ENCODE measurements around the gene FBXO31. TPM values are rescaled to one million over a fixed set of nuclear protein-coding genes. Genes with fewer than 3 reads are reported as not detected.

The FBXO31 gene
- total and polyA plus RNA-seq, 2 of the 13 experiments (the other 11 are each of a cell fraction or from before 2014, with no cell fraction given), result 92.4 to 101 TPM

GRCh38 chr16:87414251-87414680 lies 30.7 kb upstream of the FBXO31 start:
- WGBS (ENCODE audit: low lambda C conversion rate), result 93% methylated on average over 24 of the region's 24 CpGs
- Histone ChIP-seq H3K36me3 (replicated peaks in 1 of 2; ENCODE audit: control insufficient read depth in 1 of 2, insufficient read depth in 2 of 2, low read length in 2 of 2) (peaks cover 51 to 81% of the 10 kb centered on the region in 2 experiments), H4K20me1 (ENCODE audit: insufficient read depth, low read length) (no peaks in the 10 kb centered on the region), H3K9ac (ENCODE audit: insufficient read depth, low read depth, low read length) (no peak overlapping the region), H3K4me3 (replicated peaks in 1 of 3; ENCODE audit: insufficient read depth in 1 of 3, low read depth in 2 of 3, low read length in 3 of 3) (no peak overlapping the region), H3K9me3 (ENCODE audit: low read length) (no peaks in the 10 kb centered on the region), H2AFZ (ENCODE audit: low read length) (no peak overlapping the region), H3K4me1 (ENCODE audit: insufficient read depth, low read length) (no peaks in the 10 kb centered on the region), H3K79me2 (ENCODE audit: insufficient read depth, low read length) (no peaks in the 10 kb centered on the region), H3K27ac (ENCODE audit: extremely low read length, insufficient read depth, low read length) (no peak overlapping the region), H3K4me2 (ENCODE audit: low read depth, low read length) (no peak overlapping the region), H3K27me3 (ENCODE audit: control insufficient read depth in 1 of 2, insufficient read depth in 2 of 2, low read length in 2 of 2) (no peaks in the 10 kb centered on the region)
- CTCF ChIA-PET (ENCODE audit: low intra/inter-chr PET ratio, low total read pairs), result no interaction called here
- BruUV-seq (replicated peaks), result no TSS peak
- POLR2A ChIA-PET, result no interaction called here
- FAIRE-seq (no peak), ATAC-seq (no peak), DNase-seq (ENCODE audit: low spot score) (no peak)
- intact Hi-C loops (cut with micrococcal nuclease; ENCODE audit: unreplicated experiment) (no loop called here), in situ Hi-C loops (cut with HindIII; ENCODE audit: extremely low pct_ligation_motif_present, low pct_unique_long_range_greater_than_20kb) (no loop called here)
- TF ChIP-seq NCOA1 (CRISPR knock-in tag; IDR thresholded peaks at IDR 0.05), result no peak
- no peak for TF ChIP-seq DMAP1 (CRISPR knock-in tag; IDR thresholded peaks at IDR 0.05)
- no peak for TF ChIP-seq ZNF235 (CRISPR knock-in tag; IDR thresholded peaks at IDR 0.05; ENCODE audit: borderline replicate concordance)
- TF ChIP-seq ZNF256 (CRISPR knock-in tag; conservative IDR thresholded peaks at IDR 0.05), result no peak
- peak; percentile 39 for TF ChIP-seq AGO2 (optimal IDR thresholded peaks at IDR 0.05; ENCODE audit: low read depth, low read length)
- TF ChIP-seq ZNF891 (CRISPR knock-in tag; IDR thresholded peaks at IDR 0.05), result no peak
- no peak for TF ChIP-seq MATR3 (CRISPR knock-in tag; IDR thresholded peaks at IDR 0.05)
- TF ChIP-seq ZNF343 (CRISPR knock-in tag; IDR thresholded peaks at IDR 0.05), result no peak

DNA sequence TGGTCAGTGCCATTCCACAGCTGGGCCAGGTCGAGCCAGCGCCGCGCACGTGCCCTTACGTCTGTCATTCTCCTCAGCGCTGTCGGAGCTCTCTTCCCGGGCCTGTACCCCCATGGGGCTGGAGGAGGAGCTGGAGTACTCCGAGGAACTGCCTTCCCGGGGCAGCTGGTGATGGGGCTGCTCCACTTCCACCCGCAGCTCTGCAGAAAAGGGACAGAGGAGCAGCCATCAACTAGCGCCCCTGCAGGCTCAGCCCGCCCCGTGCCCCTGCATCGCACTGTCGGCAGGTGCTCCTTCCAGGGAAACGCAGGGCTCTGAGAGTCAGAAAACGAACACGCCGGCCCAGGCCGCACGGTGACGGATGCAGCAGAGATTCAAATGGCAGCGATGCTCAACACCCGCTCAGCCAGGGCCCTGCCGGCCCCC lies 29.4 kb upstream of the FBXO31 start:
- H3K9me3 ChIP-seq (ENCODE audit: low read length), result no peaks in the 10 kb centered on the region
- ChIA-PET POLR2A (no interaction called here), CTCF (ENCODE audit: low intra/inter-chr PET ratio, low total read pairs) (no interaction called here)
- 96% methylated on average over 19 of the region's 27 CpGs for whole genome bisulfite sequencing (ENCODE audit: low lambda C conversion rate)
- ATAC-seq (no peak), DNase-seq (ENCODE audit: low spot score) (no peak), FAIRE-seq (no peak)
- no peaks in the 10 kb centered on the region for H3K79me2 ChIP-seq (ENCODE audit: insufficient read depth, low read length)
- peaks cover 50 to 80% of the 10 kb centered on the region in 2 experiments for H3K36me3 ChIP-seq (replicated peaks in 1 of 2; ENCODE audit: control insufficient read depth in 1 of 2, insufficient read depth in 2 of 2, low read length in 2 of 2)
- intact Hi-C loops (cut with micrococcal nuclease; ENCODE audit: unreplicated experiment) (no loop called here), in situ Hi-C loops (cut with HindIII; ENCODE audit: extremely low pct_ligation_motif_present, low pct_unique_long_range_greater_than_20kb) (no loop called here)
- no peak overlapping the region for H2AFZ ChIP-seq (ENCODE audit: low read length)
- no TSS peak for BruUV-seq (replicated peaks)
- no peak overlapping the region for H3K9ac ChIP-seq (ENCODE audit: insufficient read depth, low read depth, low read length)
- no peak overlapping the region for H3K4me2 ChIP-seq (ENCODE audit: low read depth, low read length)
- H3K27me3 ChIP-seq (ENCODE audit: control insufficient read depth in 1 of 2, insufficient read depth in 2 of 2, low read length in 2 of 2), result no peaks in the 10 kb centered on the region
- no peak overlapping the region for H3K4me3 ChIP-seq (replicated peaks in 1 of 3; ENCODE audit: insufficient read depth in 1 of 3, low read depth in 2 of 3, low read length in 3 of 3)
- H3K4me1 ChIP-seq (ENCODE audit: insufficient read depth, low read length), result no peaks in the 10 kb centered on the region
- H4K20me1 ChIP-seq (ENCODE audit: insufficient read depth, low read length), result no peaks in the 10 kb centered on the region
- H3K27ac ChIP-seq (ENCODE audit: extremely low read length, insufficient read depth, low read length), result no peak overlapping the region
- TF ChIP-seq ZFY (CRISPR knock-in tag; IDR thresholded peaks at IDR 0.05) (no peak), JUNB (CRISPR knock-in tag; IDR thresholded peaks at IDR 0.05; ENCODE audit: borderline replicate concordance) (no peak), CBX5 (CRISPR knock-in tag; IDR thresholded peaks at IDR 0.05; ENCODE audit: borderline replicate concordance) (no peak), ZNF441 (CRISPR knock-in tag; IDR thresholded peaks at IDR 0.05; ENCODE audit: borderline replicate concordance) (no peak), DRAP1 (CRISPR knock-in tag; IDR thresholded peaks at IDR 0.05) (no peak), HNRNPK (IDR thresholded peaks at IDR 0.05; ENCODE audit: low read depth, low read length, poor library complexity, severe bottlenecking) (no peak), NFE2L1 (CRISPR knock-in tag; IDR thresholded peaks at IDR 0.05; ENCODE audit: borderline replicate concordance) (no peak), ZNF431 (CRISPR knock-in tag; IDR thresholded peaks at IDR 0.05; ENCODE audit: borderline replicate concordance, low read depth) (no peak)
- TF ChIP-seq, protein P1, sequence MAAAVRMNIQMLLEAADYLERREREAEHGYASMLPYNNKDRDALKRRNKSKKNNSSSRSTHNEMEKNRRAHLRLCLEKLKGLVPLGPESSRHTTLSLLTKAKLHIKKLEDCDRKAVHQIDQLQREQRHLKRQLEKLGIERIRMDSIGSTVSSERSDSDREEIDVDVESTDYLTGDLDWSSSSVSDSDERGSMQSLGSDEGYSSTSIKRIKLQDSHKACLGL (CRISPR knock-in tag; IDR thresholded peaks at IDR 0.05), result no peak
- TF ChIP-seq, protein P2, sequence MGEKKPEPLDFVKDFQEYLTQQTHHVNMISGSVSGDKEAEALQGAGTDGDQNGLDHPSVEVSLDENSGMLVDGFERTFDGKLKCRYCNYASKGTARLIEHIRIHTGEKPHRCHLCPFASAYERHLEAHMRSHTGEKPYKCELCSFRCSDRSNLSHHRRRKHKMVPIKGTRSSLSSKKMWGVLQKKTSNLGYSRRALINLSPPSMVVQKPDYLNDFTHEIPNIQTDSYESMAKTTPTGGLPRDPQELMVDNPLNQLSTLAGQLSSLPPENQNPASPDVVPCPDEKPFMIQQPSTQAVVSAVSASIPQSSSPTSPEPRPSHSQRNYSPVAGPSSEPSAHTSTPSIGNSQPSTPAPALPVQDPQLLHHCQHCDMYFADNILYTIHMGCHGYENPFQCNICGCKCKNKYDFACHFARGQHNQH (CRISPR knock-in tag; IDR thresholded peaks at IDR 0.05), result no peak

Measured in HepG2 (cell line).